ENCODE results near the gene CFAP20DC. TPM values are rescaled to one million over a fixed set of nuclear protein-coding genes. Genes with fewer than 3 reads are reported as not detected.

The CFAP20DC gene
- total and polyA plus RNA-seq, 2 experiments from 2014 or later = 2.2 to 2.3 TPM

DNA sequence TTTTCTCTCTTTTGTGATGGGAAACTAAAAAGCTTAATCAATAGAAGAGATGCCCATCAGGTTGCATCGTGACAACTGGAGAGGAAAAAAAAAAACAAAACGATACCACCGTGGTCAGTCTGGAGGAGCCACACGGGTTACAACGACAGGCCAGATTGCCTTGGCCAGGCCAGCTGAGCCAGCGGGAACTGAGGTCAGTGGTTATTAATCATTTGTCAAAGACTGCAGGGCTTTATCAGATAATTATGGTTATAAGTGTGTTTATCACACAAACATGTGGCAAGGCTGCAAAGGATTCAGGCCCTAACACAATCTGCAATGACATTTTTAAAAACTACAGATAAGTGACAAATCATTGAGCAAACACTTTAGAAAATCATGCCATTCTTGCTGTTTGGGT, 248.3 kb downstream of the CFAP20DC start:
- TF ChIP-seq, protein P1, sequence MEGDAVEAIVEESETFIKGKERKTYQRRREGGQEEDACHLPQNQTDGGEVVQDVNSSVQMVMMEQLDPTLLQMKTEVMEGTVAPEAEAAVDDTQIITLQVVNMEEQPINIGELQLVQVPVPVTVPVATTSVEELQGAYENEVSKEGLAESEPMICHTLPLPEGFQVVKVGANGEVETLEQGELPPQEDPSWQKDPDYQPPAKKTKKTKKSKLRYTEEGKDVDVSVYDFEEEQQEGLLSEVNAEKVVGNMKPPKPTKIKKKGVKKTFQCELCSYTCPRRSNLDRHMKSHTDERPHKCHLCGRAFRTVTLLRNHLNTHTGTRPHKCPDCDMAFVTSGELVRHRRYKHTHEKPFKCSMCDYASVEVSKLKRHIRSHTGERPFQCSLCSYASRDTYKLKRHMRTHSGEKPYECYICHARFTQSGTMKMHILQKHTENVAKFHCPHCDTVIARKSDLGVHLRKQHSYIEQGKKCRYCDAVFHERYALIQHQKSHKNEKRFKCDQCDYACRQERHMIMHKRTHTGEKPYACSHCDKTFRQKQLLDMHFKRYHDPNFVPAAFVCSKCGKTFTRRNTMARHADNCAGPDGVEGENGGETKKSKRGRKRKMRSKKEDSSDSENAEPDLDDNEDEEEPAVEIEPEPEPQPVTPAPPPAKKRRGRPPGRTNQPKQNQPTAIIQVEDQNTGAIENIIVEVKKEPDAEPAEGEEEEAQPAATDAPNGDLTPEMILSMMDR (IDR thresholded peaks at IDR 0.05; ENCODE audit: poor library complexity) = no peak
- no peak for TF ChIP-seq EZH2 (IDR thresholded peaks at IDR 0.05; ENCODE audit: borderline replicate concordance)
- TF ChIP-seq EZH2phosphoT487 (IDR thresholded peaks at IDR 0.05; ENCODE audit: low read depth, severe bottlenecking, unreplicated experiment) = no peak
- DNase-seq (ENCODE audit: low spot score) = no peak
- Histone ChIP-seq H4K20me1 (ENCODE audit: insufficient read depth, poor library complexity, severe bottlenecking) (no peaks in the 10 kb centered on the region), H3K4me2 (no peak overlapping the region), H3K4me1 (ENCODE audit: insufficient read depth) (no peaks in the 10 kb centered on the region), H3K36me3 (replicated peaks; ENCODE audit: insufficient read depth, low read depth) (no peaks in the 10 kb centered on the region), H3K9me2 (replicated peaks; ENCODE audit: insufficient read depth) (no peaks in the 10 kb centered on the region), H3K27ac (no peak overlapping the region), H2AFZ (no peak overlapping the region), H3K27me3 (no peaks in the 10 kb centered on the region), H3K4me3 (no peak overlapping the region), H3K9me3 (ENCODE audit: low read depth) (no peaks in the 10 kb centered on the region), H3K79me2 (no peaks in the 10 kb centered on the region)
- 70% methylated on average over 6 of the region's 6 CpGs for WGBS (ENCODE audit: low lambda C conversion rate, missing lambda C conversion rate)

DNA sequence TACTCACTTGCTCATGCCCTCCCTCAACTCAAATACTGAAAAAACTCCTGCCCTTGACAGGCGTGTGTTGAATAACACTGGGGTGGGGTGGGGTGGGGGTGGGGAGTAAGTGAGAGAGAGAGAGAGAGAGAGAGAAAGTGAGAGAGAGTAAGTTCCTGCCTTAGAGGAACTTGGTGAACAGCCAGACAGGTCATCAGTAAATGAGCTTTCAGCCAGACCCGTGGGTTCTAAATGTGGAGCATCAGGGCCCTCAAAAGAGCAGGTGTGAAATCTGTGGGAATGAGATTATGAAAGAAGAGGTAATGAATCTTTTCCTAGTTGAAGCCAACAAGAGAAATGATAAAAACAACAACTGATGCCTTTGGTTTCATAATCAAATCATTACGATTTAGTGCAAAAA, 248.9 kb downstream of the CFAP20DC start:
- Histone ChIP-seq H3K4me3 (no peak overlapping the region), H3K79me2 (no peaks in the 10 kb centered on the region), H3K36me3 (replicated peaks; ENCODE audit: insufficient read depth, low read depth) (no peaks in the 10 kb centered on the region), H3K27ac (no peak overlapping the region), H3K4me2 (no peak overlapping the region), H4K20me1 (ENCODE audit: insufficient read depth, poor library complexity, severe bottlenecking) (no peaks in the 10 kb centered on the region), H3K27me3 (no peaks in the 10 kb centered on the region), H3K9me3 (ENCODE audit: low read depth) (no peaks in the 10 kb centered on the region), H3K4me1 (ENCODE audit: insufficient read depth) (no peaks in the 10 kb centered on the region), H3K9me2 (replicated peaks; ENCODE audit: insufficient read depth) (no peaks in the 10 kb centered on the region), H2AFZ (no peak overlapping the region)
- WGBS (ENCODE audit: low lambda C conversion rate, missing lambda C conversion rate) = 72% methylated on average over 3 of the region's 3 CpGs
- DNase-seq (ENCODE audit: low spot score) = no peak
- TF ChIP-seq EZH2phosphoT487 (IDR thresholded peaks at IDR 0.05; ENCODE audit: low read depth, severe bottlenecking, unreplicated experiment) (no peak), EZH2 (IDR thresholded peaks at IDR 0.05; ENCODE audit: borderline replicate concordance) (no peak)
- TF ChIP-seq, protein P1 (IDR thresholded peaks at IDR 0.05; ENCODE audit: poor library complexity) = no peak

DNA sequence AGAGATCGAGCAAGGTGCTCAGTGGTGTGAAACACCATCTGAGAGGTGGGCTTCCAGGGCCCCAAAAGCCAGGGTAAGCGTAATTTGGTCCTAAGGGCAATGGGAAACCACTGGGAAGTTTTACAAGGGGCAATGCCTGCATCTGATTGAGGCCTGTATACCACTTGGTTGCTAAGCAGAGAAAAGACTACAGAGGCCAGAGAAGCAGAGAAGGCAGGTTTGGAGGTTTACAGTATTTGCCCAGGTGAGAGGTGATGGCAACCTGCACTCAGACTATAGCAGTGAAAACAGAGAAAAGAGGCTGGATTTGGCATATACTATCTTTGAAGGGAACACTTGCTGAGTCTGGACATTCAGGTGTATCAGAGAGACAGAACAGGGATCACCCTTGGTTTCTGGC, 249.8 kb downstream of the CFAP20DC start:
- Histone ChIP-seq H3K79me2 (no peaks in the 10 kb centered on the region), H3K36me3 (replicated peaks; ENCODE audit: insufficient read depth, low read depth) (no peaks in the 10 kb centered on the region), H4K20me1 (ENCODE audit: insufficient read depth, poor library complexity, severe bottlenecking) (no peaks in the 10 kb centered on the region), H2AFZ (no peak overlapping the region), H3K9me2 (replicated peaks; ENCODE audit: insufficient read depth) (no peaks in the 10 kb centered on the region), H3K27ac (no peak overlapping the region), H3K4me3 (no peak overlapping the region), H3K9me3 (ENCODE audit: low read depth) (no peaks in the 10 kb centered on the region), H3K4me1 (ENCODE audit: insufficient read depth) (no peaks in the 10 kb centered on the region), H3K4me2 (no peak overlapping the region), H3K27me3 (no peaks in the 10 kb centered on the region)
- no peak for DNase-seq (ENCODE audit: low spot score)
- WGBS (ENCODE audit: low lambda C conversion rate, missing lambda C conversion rate) = 94% methylated on average over 2 of the region's 2 CpGs
- TF ChIP-seq EZH2phosphoT487 (IDR thresholded peaks at IDR 0.05; ENCODE audit: low read depth, severe bottlenecking, unreplicated experiment) (no peak), EZH2 (IDR thresholded peaks at IDR 0.05; ENCODE audit: borderline replicate concordance) (no peak)
- TF ChIP-seq, protein P1 (IDR thresholded peaks at IDR 0.05; ENCODE audit: poor library complexity) = no peak

DNA sequence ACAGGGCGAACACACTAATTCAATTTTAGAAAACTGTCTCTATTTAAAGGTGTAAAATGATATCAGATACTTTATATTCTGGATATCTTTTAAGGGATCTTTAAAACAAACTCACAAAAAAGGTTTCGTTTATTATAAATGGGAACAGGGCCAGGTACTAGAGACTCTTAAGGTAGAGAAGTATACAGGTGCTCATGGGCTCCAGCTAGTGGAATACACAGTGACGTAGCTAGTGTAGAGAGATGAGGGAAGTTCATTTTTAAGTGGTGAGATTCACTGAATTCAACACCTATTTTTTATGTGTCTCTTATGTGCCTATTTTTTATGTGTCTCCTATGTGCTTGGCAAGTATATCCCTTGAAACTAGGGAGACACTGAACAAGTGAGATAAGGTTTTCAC, 250.6 kb downstream of the CFAP20DC start:
- H3K9me3 ChIP-seq (ENCODE audit: low read depth) = no peaks in the 10 kb centered on the region
- no peak overlapping the region for H3K4me2 ChIP-seq
- no peaks in the 10 kb centered on the region for H4K20me1 ChIP-seq (ENCODE audit: insufficient read depth, poor library complexity, severe bottlenecking)
- no peaks in the 10 kb centered on the region for H3K9me2 ChIP-seq (replicated peaks; ENCODE audit: insufficient read depth)
- no peaks in the 10 kb centered on the region for H3K27me3 ChIP-seq
- H3K36me3 ChIP-seq (replicated peaks; ENCODE audit: insufficient read depth, low read depth) = no peaks in the 10 kb centered on the region
- WGBS (ENCODE audit: low lambda C conversion rate, missing lambda C conversion rate) = 84% methylated on average over 3 of the region's 3 CpGs
- DNase-seq (ENCODE audit: low spot score) = no peak
- H2AFZ ChIP-seq = no peak overlapping the region
- no peak for TF ChIP-seq EZH2phosphoT487 (IDR thresholded peaks at IDR 0.05; ENCODE audit: low read depth, severe bottlenecking, unreplicated experiment)
- TF ChIP-seq, protein P1 (IDR thresholded peaks at IDR 0.05; ENCODE audit: poor library complexity) = no peak
- no peak for TF ChIP-seq EZH2 (IDR thresholded peaks at IDR 0.05; ENCODE audit: borderline replicate concordance)
- no peaks in the 10 kb centered on the region for H3K79me2 ChIP-seq
- no peaks in the 10 kb centered on the region for H3K4me1 ChIP-seq (ENCODE audit: insufficient read depth)
- no peak overlapping the region for H3K27ac ChIP-seq
- no peak overlapping the region for H3K4me3 ChIP-seq
